ENCODE measurements around the gene SYVN1. TPM values are rescaled to one million over a fixed set of nuclear protein-coding genes. Genes with fewer than 3 reads are reported as not detected.

SYVN1 gene
- total RNA-seq, 2 experiments from 2014 or later = 89.1 to 96.8 TPM

DNA sequence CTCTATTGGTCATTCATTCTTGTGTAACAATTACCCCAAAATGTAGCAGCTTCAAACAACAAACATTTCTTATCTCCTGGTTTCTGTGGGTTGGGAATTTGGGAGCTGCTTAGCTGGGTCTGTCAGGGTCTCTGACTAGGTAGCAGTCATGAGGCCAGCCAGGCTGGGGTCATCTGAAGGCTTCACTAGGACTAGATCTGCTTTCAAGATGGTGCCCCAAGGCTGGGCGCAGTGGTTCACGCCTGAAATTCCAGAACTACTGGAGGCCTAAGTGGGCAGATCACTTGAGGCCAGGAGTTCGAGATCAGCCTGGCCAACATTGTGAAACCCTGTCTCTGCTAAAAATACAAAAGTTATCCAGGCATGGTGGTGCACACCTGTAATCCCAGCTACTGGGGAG is 22.6 kb upstream of the SYVN1 start:
- intact Hi-C loops (cut with DNase I, micrococcal nuclease) = no loop called here
- ChIA-PET CTCF (no interaction called here), POLR2A (no interaction called here)
- ATAC-seq (ENCODE audit: poor library complexity) (no peak), DNase-seq (no peak)
- H3K27me3 ChIP-seq (ENCODE audit: control insufficient read depth in 1 of 2, insufficient read depth in 2 of 2, low read length in 2 of 2) = no peaks in the 10 kb centered on the region
- H3K4me1 ChIP-seq (ENCODE audit: insufficient read depth, low read length) = no peaks in the 10 kb centered on the region
- Mint-ChIP-seq H3K4me3 (no peak overlapping the region), H3K4me1 (ENCODE audit: low read depth) (no peaks in the 10 kb centered on the region), H3K9me3 (no peaks in the 10 kb centered on the region), H3K27ac (no peak overlapping the region), H3K27me3 (peaks cover 4% of the 10 kb centered on the region), H3K36me3 (ENCODE audit: low read depth) (no peaks in the 10 kb centered on the region)
- H3K27ac ChIP-seq (ENCODE audit: low read depth in 1 of 2, low read length in 2 of 2) = no peak overlapping the region
- no peaks in the 10 kb centered on the region for H3K9me3 ChIP-seq (ENCODE audit: control insufficient read depth in 1 of 2, insufficient read depth in 1 of 2, low read length in 2 of 2)
- TF ChIP-seq, protein P1, sequence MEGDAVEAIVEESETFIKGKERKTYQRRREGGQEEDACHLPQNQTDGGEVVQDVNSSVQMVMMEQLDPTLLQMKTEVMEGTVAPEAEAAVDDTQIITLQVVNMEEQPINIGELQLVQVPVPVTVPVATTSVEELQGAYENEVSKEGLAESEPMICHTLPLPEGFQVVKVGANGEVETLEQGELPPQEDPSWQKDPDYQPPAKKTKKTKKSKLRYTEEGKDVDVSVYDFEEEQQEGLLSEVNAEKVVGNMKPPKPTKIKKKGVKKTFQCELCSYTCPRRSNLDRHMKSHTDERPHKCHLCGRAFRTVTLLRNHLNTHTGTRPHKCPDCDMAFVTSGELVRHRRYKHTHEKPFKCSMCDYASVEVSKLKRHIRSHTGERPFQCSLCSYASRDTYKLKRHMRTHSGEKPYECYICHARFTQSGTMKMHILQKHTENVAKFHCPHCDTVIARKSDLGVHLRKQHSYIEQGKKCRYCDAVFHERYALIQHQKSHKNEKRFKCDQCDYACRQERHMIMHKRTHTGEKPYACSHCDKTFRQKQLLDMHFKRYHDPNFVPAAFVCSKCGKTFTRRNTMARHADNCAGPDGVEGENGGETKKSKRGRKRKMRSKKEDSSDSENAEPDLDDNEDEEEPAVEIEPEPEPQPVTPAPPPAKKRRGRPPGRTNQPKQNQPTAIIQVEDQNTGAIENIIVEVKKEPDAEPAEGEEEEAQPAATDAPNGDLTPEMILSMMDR (IDR thresholded peaks at IDR 0.05) = no peak
- H3K4me3 ChIP-seq (ENCODE audit: low read length) = no peak overlapping the region
- H3K36me3 ChIP-seq (ENCODE audit: insufficient read depth, low read length) = no peaks in the 10 kb centered on the region

DNA sequence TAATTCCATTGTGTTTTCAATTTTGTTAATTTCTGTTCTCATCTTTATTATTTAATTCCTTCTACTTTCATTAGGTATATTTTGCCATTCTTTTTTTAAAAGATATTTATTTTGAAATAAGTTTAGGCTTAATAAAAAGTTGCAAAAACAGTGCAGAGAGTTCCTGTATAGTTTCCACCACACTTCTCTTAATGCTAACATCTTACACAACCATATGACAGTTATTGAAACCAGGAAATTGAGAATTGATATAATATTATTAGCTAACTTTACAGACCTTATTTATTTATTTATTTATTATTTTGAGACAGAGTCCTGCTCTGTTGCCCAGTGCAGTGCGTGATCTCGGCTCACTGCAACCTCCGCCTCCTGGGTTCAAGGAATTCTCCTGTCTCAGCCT is 21.9 kb upstream of the SYVN1 start:
- H3K4me3 Mint-ChIP-seq = no peak overlapping the region

DNA sequence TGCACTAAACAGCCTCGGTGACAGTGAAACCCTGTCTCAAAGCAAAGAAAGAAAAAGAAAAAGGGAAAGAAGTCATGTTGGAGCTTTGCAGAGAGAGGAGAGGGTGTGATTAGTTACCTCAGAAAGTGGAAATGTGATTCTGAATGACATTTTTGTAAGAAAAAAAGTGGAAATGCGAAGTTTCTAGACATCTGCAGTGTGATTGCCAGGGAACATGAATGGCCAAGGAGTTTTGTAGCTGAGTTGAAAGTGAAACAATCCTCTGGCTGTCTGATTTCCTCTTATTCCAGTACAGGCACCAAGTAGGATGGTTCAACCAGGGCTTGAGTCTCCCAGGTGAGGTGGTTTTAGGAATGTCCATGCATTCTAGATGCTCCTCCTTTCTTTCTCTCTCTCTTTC is 17.8 kb upstream of the SYVN1 start:
- Mint-ChIP-seq H3K4me3 (no peak overlapping the region), H3K27me3 (no peaks in the 10 kb centered on the region), H3K9me3 (no peaks in the 10 kb centered on the region), H3K4me1 (ENCODE audit: low read depth) (no peaks in the 10 kb centered on the region), H3K27ac (no peak overlapping the region), H3K36me3 (ENCODE audit: low read depth) (no peaks in the 10 kb centered on the region)
- ChIA-PET POLR2A (interaction anchor here (0.7 kb wide), 1 partner anchor 17 kb away, joined by 3 read pairs; no protein-coding TSS in a partner anchor), CTCF (no interaction called here)
- intact Hi-C loops (cut with DNase I, micrococcal nuclease) = loop anchor here in 1 of 2 experiments (5.0 kb wide), 1 partner anchor 145 kb away; no protein-coding TSS in a partner anchor
- Histone ChIP-seq H3K27me3 (ENCODE audit: control insufficient read depth in 1 of 2, insufficient read depth in 2 of 2, low read length in 2 of 2) (no peaks in the 10 kb centered on the region), H3K4me1 (ENCODE audit: insufficient read depth, low read length) (no peaks in the 10 kb centered on the region), H3K36me3 (ENCODE audit: insufficient read depth, low read length) (no peaks in the 10 kb centered on the region), H3K4me3 (ENCODE audit: low read length) (no peak overlapping the region), H3K27ac (ENCODE audit: low read depth in 1 of 2, low read length in 2 of 2) (no peak overlapping the region), H3K9me3 (ENCODE audit: control insufficient read depth in 1 of 2, insufficient read depth in 1 of 2, low read length in 2 of 2) (no peaks in the 10 kb centered on the region)
- TF ChIP-seq, protein P1 (IDR thresholded peaks at IDR 0.05) = no peak
- ATAC-seq (ENCODE audit: poor library complexity) = no peak
- no peak for DNase-seq

More for the DNA sequence above, 21.9 kb upstream of the SYVN1 start:
- Histone ChIP-seq H3K36me3 (ENCODE audit: insufficient read depth, low read length) (no peaks in the 10 kb centered on the region), H3K27me3 (ENCODE audit: control insufficient read depth in 1 of 2, insufficient read depth in 2 of 2, low read length in 2 of 2) (no peaks in the 10 kb centered on the region), H3K9me3 (ENCODE audit: control insufficient read depth in 1 of 2, insufficient read depth in 1 of 2, low read length in 2 of 2) (no peaks in the 10 kb centered on the region), H3K4me1 (ENCODE audit: insufficient read depth, low read length) (no peaks in the 10 kb centered on the region), H3K27ac (ENCODE audit: low read depth in 1 of 2, low read length in 2 of 2) (no peak overlapping the region), H3K4me3 (ENCODE audit: low read length) (no peak overlapping the region)
- ChIA-PET CTCF (no interaction called here), POLR2A (no interaction called here)
- Mint-ChIP-seq H3K27me3 (peaks cover 4% of the 10 kb centered on the region), H3K4me1 (ENCODE audit: low read depth) (no peaks in the 10 kb centered on the region), H3K36me3 (ENCODE audit: low read depth) (no peaks in the 10 kb centered on the region), H3K9me3 (no peaks in the 10 kb centered on the region), H3K27ac (no peak overlapping the region)
- DNase-seq = no peak
- intact Hi-C loops (cut with DNase I, micrococcal nuclease) = no loop called here
- TF ChIP-seq, protein P1 (IDR thresholded peaks at IDR 0.05) = no peak
- ATAC-seq (ENCODE audit: poor library complexity) = no peak

Measured in CD4-positive, alpha-beta T cell (primary cell).